ENCODE measurements around the gene CDCA4.

- TF ChIP-seq, protein P1, sequence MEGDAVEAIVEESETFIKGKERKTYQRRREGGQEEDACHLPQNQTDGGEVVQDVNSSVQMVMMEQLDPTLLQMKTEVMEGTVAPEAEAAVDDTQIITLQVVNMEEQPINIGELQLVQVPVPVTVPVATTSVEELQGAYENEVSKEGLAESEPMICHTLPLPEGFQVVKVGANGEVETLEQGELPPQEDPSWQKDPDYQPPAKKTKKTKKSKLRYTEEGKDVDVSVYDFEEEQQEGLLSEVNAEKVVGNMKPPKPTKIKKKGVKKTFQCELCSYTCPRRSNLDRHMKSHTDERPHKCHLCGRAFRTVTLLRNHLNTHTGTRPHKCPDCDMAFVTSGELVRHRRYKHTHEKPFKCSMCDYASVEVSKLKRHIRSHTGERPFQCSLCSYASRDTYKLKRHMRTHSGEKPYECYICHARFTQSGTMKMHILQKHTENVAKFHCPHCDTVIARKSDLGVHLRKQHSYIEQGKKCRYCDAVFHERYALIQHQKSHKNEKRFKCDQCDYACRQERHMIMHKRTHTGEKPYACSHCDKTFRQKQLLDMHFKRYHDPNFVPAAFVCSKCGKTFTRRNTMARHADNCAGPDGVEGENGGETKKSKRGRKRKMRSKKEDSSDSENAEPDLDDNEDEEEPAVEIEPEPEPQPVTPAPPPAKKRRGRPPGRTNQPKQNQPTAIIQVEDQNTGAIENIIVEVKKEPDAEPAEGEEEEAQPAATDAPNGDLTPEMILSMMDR (IDR thresholded peaks at IDR 0.05), result no peak
- TF ChIP-seq POLR2A (IDR thresholded peaks at IDR 0.05) (no peak), EP300 (IDR thresholded peaks at IDR 0.05) (no peak)
Measured at GRCh38 chr14:105023791-105024480, 3.1 kb upstream of the CDCA4 start.

Measured in tibial nerve (tissue), 4 donors.